Skin of body (tissue), 3 donors: ENCODE measurements around the gene POC5. TPM values are rescaled to one million over a fixed set of nuclear protein-coding genes. Genes with fewer than 3 reads are reported as not detected.
A peak's percentile ranks its signal among the peaks of the same experiment; 100 is the strongest.

Experiments
- DNase-seq: peaks from one replicate; lab custom pipeline; 2025; lab: John Stamatoyannopoulos, UW
- small RNA-seq: library from RNA; depleted of rRNA; stranded (forward); fragments of <200 nt; gene quantifications from one replicate; pipeline ENCODE3, GENCODE V24; 2014; ENCODE audit warnings: low replicate concordance
- total RNA-seq: library from RNA; depleted of rRNA; stranded (reverse); fragments of >200 nt; gene quantifications from one replicate; pipeline ENCODE4 v1.2.3, GENCODE V29; 2014

POC5 gene
- total RNA-seq, 1 donor from 2014 or later: 7.4 TPM

DNA sequence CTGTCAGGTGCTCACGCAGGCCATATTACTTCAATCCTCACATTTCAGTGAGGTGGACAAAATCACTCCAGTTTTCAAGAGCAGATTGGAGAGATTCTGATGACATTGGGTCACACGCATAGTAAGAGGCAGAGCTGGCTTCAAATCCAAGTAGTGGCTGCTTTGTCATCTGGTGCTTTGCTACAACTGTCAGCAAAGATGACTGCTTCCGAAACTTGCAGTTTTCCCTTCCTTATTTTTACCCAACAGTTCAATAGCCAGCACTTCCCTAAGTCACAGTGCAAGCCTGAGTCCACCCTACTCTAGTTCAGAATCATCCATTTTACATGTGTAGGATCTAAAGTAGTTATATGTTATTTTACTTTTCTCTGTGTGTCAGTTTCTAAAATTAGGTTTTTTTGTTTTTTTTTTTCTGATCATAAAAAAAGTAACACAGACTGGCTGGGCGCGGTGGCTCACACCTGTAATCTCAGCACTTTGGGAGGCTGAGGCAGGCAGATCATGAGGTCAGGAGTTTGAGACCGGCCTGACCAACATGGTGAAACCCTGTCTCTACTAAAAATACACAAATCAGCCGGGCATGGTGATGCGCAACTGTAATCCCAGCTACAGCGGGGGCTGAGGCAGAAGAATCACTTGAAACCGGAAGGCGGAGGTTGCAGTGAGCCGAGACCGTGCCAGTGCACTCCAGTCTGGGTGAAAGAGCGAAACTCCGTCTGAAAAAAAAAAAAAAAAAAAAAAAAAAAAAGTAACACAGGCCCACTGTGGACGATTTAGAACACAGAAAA lies 56.4 kb downstream of the POC5 start:
- DNase-seq: no peak

DNA sequence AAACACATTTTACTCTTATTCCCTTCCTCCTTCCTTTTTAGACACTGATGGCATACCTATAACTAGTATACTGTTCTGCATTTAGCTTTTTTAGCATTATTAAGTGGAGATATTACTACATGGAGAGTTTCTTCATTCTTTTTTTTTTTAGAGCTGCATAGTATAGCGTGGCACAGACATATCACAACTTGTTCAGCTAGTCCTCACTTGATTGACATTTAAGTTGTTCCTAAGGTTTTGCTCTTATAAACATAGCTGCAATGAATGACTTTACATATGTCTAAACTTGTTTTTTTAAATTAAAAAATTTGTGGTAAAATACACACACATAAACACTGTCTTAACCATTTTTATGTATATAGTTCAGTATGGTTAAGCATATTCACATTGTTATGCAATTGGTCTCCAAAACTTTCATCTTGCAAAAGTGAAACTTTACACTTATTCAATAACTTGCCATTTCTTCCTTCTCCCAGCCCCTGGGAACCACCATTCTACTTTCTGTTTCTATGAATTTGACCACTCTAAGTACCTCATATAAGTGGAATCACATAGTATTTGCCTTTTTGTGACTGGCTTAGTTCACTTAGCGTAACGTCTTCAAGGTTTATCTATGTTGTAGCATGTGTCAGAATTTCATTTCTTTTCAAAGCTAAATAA lies 57.3 kb downstream of the POC5 start:
- no peak for DNase-seq

DNA sequence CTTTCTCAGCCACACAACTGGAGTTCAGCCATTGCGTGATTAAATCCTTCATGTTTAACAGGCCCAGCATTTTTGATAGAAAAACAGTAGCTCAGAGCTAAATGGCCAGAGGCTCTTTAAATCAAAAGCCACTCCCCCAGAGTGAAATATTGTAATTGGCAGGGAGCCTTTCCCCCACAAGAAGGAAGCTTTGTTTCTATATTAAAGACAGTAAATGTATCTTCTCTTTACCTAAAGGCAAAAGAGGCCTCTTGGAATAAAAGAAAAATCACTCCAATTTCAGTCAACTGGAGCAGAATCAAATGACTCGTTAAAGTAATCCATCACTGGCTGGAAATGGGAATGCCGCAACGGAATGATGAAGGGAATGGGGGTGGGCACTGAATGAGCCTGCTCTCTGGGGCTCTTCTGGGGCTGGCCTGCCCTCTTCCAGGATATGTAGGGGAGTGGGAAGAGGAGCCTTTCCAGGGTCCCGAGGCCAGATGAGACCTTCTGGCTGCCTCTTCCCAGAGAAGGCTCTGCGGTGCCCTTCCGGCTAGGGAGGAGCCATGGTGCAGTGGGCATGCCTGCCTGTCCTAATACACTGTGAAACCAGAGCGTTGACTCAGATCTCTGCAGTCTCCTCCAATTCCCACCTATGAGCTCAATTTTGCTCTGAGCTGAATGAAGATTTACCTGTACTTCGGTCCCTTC lies 60.8 kb downstream of the POC5 start:
- peak; percentile 44 for DNase-seq

DNA sequence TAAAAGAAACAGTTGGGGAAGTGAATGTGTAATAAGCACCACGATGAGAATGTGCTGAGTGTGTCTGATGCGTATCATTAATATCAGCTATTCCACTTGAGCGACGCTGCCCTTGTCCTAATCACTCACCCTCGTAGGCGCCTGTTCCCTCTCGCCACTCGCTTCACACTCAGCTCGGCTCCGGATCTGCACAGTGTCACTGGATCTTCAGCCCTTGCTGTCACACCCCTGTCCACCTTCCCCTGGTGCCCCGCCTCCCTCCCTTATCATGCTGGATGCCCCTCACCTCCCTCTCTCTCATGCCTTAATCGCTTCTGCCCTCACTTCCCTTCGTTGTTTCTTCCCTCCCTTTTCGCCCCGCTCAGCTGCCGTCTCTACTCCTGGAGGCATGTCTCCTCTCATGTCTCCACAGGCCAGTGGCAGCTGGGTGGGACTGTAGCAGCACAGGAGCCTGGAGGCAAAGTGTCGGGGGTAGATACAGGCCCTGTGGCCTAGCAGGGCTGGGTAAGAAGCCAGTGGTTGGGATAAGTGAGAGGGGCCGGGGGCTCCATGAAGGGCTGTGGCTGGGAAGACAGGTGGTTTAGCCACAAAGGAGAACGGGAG lies 62.4 kb downstream of the POC5 start:
- DNase-seq: no peak

DNA sequence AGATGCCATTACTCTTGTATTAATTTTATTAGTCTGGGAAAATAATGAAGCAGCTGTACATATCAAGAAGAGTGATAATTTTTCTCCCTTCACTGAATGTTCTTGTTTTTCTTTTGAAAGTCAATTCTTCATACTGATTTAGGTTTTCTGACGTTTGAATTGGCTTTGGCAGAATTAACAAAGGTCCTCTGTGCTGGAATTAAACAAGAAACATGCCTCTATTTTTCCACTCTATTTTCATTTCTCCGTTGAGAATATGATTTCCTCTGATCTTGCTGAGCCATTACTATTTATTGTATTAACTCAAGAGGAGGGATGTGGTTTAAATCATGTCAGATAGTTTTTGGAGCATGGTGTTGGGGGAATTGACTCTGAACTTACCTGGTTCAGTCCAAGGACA lies 63.7 kb downstream of the POC5 start:
- DNase-seq: peak; percentile 54

DNA sequence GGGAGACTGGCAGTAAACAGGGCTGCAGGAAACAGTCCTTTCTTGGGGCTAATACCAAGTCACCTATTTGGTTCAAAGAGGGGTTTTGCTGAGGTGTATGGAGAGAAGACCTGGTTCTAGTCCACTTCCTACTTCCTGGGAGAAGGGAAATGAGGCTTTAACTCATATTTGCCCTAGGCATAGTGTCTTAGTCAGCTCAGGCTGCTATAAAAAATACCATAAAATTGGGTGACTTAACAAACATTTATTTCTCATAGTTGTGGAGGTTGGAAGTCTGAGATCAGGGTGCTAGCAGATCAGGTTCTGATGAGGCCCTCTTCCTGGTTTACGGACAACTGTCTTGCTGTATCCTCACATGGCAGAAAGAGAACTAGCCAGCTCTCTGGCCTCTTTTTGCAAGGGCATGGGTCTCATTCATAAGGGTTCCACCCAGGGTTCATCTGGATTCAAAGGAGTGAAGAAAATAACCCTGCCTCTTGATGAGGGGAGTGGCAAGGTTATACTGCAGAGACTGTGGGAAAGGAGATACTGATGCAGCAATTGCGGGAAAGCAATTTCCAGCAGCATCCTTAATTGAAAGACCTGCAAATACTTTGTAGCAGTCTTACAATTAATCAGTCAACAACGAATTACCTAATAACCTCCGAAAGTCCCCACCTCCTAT lies 65.5 kb downstream of the POC5 start:
- no peak for DNase-seq

DNA sequence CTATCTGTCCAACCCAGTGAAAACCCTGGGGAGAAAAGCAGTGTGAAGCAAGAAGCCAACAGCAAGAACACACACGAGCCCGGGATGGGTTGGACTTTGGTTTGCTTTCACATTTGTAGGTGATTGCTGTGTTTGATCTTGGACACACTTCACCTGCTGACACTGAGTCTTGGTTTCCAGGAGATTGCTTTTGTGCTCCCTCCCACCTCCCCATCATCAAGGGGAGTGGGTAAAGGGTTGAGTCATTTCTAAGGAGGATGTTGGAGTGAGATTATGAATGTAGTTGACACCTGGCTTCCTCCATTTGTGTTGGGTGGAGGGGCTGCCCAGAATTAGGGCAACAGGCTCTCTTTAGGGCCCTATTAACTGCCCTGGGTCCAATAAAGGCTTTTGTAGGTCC lies 68.5 kb downstream of the POC5 start:
- no peak for DNase-seq

DNA sequence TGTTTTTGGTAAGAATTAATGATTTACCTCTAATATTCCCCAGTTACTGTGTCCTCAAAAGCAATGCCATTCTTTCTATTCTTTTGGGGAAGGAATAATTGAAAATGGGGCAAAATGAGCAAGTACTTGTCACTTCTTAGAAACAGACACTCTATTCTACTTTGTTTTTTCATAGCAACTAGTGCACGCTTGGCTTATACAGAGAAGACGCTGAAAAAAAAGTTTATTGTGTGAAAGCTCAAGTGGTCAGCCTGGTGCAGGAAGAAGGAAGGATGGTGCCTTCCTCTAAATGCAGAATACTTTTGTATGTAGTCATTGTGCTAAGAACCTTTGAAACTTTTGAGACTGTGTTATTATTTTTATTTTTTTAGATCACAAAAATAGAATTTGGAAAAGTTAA lies 76.4 kb downstream of the POC5 start:
- no peak for DNase-seq

DNA sequence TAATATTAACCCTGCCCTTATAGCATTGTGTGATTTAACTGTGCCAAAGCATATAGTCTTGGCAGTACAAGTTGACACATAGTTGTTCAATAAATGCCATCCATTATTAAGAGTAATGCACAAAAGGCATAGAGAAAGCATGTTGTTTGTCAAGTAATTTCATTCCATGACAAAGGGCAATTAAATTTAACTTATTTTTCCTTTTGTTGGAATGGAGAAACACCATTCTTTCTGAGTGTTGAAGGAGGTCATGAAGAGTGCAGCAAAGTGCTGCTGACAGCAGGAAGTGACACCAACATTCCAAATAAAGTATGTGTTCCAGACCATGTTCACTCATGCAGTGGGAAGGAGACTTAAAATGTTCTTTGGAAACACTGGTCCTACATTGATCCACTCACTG lies 76.8 kb downstream of the POC5 start:
- DNase-seq: peak; percentile 78

DNA sequence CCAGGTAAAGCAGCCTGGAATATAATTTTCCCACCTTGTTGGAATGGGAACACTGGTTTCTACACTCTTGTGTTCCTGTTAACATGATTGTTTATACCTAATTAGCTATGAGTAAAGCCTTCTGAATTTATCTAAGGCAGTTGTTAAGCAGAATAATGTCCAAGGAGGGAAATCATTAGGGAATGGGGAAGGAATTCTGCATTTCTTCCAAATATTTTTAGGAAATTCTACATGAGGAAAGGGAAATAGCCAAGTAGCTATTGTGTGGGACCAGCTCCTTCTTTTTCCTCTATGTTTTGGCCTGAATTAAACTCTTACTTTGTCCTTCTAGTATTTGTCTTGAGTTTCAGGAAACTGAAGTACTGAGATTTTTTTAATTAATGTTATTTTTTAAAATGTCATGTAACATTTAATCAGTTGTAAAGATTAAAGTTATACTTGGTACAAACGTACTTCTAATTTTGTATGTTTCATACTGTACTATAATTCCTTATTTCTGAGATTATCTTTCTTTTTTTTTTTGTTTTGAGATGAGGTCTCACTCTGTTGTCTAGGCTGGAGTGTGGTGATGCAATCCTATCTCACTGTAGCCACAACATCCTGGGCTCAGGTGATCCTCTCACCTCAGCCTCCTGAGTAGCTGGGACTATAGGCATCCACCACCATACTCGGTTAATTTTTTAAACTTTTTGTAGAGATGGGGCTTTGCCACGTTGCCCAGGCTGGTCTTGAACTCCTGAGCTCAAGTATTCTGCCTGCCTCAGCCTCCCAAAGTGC lies 77.5 kb downstream of the POC5 start:
- DNase-seq: peak; percentile 22

DNA sequence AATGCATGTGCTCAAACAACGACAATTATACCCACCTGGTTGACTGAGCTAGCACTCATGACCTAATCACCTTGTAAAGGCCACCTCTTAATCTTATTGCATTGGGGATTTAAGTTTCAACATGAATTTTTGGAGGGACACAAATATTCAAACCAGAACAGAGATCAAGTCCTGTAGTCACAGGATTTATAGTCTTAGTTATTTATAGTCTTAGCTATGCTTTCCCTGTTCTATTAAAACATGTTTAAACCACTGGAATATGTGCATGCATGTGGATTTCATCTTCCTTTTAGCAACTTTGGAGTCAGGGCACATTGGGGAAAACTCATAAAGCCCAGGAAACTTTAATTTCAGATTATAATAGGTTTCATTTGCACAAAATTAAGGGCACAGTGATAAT lies 79.3 kb downstream of the POC5 start:
- no peak for DNase-seq

DNA sequence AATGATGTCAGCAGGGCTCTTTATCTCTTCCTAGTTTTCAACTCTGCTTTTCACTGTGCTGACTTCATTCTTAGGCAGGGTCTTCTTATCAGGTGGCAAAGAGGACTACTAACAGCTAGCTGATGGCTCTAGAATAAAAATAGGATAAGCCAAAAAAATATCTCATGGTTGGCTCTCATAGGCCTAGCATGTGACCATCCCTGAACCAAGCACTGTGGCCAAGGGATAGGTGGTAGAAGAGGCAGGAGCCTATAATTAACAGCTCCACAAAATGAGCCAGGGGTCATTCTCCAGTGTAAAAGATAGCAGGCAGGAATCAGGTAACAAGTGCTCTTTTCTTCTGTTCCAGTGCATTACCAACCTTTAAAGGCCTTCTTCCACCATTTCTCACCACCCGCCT lies 84.9 kb downstream of the POC5 start:
- DNase-seq: no peak

DNA sequence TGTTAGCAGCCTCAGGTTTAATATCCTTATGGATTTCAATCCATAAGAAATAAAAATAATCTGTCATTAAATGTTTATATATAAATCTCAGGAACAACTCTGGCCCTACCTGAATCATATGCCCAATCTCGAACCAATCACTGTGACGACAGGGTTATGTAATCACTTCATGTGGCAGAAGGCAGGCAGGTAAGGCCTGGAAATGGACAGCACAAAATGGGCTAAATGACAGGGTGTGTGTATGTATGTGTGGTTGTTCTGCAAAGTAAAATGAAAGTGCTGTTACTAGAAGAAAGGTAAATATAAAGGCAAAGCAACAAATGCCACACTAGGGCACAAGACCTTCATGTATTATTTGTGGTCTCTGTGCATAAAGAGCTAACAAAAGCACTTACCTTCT lies 86.4 kb downstream of the POC5 start:
- no peak for DNase-seq

DNA sequence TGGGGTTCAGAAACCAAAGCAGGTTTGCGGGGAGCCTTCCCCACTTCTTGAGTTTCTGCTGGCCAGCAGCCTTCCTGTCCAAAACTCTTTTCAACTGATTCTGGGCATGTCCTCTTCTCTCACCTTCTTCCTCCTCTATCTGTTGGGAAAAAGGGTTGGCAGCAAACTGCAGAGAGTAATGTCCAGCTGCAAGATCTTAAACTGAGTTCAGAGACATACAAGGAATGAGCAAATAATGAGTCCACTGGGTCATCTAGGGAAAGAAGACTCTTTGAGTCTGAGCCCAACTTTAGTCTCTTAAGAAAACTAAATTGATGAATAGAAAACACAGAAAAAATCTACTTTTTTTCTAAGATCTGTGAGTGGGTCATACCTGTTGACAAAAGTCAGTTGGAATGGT lies 89.4 kb downstream of the POC5 start:
- no peak for DNase-seq

DNA sequence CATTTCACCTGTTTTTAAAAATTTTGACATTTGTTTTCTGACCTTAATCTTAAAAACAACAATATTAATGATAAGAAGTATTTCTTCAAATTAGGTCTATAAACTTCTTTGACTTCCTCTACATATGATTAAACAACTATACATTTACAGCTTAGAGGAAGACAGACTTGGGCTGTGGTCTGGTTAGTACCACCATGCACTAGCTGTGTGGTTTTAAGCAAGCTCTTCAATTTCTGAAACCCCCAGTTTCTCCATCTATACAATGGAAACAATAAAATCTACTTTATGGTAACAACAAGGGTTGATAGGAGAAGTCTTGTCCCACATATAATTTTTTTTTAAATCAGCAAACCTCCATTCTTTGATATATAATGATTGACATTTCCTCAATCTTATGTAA lies 90.3 kb downstream of the POC5 start:
- DNase-seq: no peak

Small RNA genes lying within 50 kb of the gene (small RNA-seq; reads per million reads assigned to genes)
- gene RNU6-680P: not detected

Other genes starting within 250 kb of the POC5 start
- 43.6 TPM for gene CERT1, start 205.8 kb downstream of the POC5 start, total RNA-seq
- 42.2 TPM for gene POLK, start 205.5 kb downstream of the POC5 start, total RNA-seq
- 1.6 TPM for gene ANKDD1B, start 106.0 kb downstream of the POC5 start, total RNA-seq